Hepatocyte (in vitro differentiated cells): ENCODE measurements around the gene ZHX3. TPM values are rescaled to one million over a fixed set of nuclear protein-coding genes. Genes with fewer than 3 reads are reported as not detected.

Experiments used
- DNase-seq: peaks from one replicate; pipeline ENCODE4 v3.0.0-alpha.2; 2016; ENCODE audit warnings: low spot score
- H2AFZ ChIP-seq: fragments of 200-600 bp; sonication (generic); 2 replicates; pipeline ENCODE4 v1.6.0; 2016; ENCODE audit warnings: antibody characterized with exemption, mild to moderate bottlenecking
- H3K27ac ChIP-seq: fragments of 200-600 bp; sonication (generic); 2 replicates; pipeline ENCODE4 v1.5.1; 2016; ENCODE audit warnings: mild to moderate bottlenecking
- H3K27me3 ChIP-seq: fragments of 200-600 bp; sonication (generic); 2 replicates; pipeline ENCODE4 v1.6.1; 2016
- H3K36me3 ChIP-seq: fragments of 200-600 bp; sonication (generic); replicated peaks from 2 replicates; pipeline ENCODE4 v1.5.1; 2016; ENCODE audit warnings: low read depth; ENCODE audit not compliant: insufficient read depth
- H3K4me1 ChIP-seq: fragments of 200-600 bp; sonication (generic); 2 replicates; pipeline ENCODE4 v1.5.1; 2016; ENCODE audit warnings: mild to moderate bottlenecking, moderate library complexity; ENCODE audit not compliant: insufficient read depth
- H3K4me2 ChIP-seq: fragments of 200-600 bp; sonication (generic); 2 replicates; pipeline ENCODE4 v1.6.0; 2016
- H3K4me3 ChIP-seq: fragments of 200-600 bp; sonication (generic); 2 replicates; pipeline ENCODE4 v1.5.1; 2016; ENCODE audit warnings: mild to moderate bottlenecking
- H3K79me2 ChIP-seq: fragments of 200-600 bp; sonication (generic); 2 replicates; pipeline ENCODE4 v1.6.0; 2017; ENCODE audit warnings: mild to moderate bottlenecking
- H3K9me2 ChIP-seq: fragments of 200-600 bp; sonication (generic); replicated peaks from 2 replicates; pipeline ENCODE4 v1.6.0; 2017; ENCODE audit warnings: mild to moderate bottlenecking; ENCODE audit not compliant: insufficient read depth
- H3K9me3 ChIP-seq: fragments of 200-600 bp; sonication (generic); 2 replicates; pipeline ENCODE4 v1.5.1; 2016; ENCODE audit warnings: low read depth, mild to moderate bottlenecking
- H4K20me1 ChIP-seq: fragments of 200-600 bp; sonication (generic); 2 replicates; pipeline ENCODE4 v1.6.0; 2016; ENCODE audit warnings: mild to moderate bottlenecking; ENCODE audit not compliant: insufficient read depth, poor library complexity, severe bottlenecking
- CTCF ChIP-seq: fragments of 200-600 bp; sonication (generic); IDR thresholded peaks from 2 replicates; pipeline ENCODE4 v1.5.1; 2016; ENCODE audit warnings: antibody characterized with exemption, mild to moderate bottlenecking; ENCODE audit not compliant: poor library complexity
- EZH2 ChIP-seq: fragments of 200-600 bp; sonication (generic); IDR thresholded peaks from 2 replicates; pipeline ENCODE4 v1.6.1; 2016; ENCODE audit warnings: antibody characterized with exemption, mild to moderate bottlenecking, borderline replicate concordance
- EZH2phosphoT487 ChIP-seq: fragments of 200-600 bp; sonication (generic); IDR thresholded peaks from one replicate; pipeline ENCODE4 v1.6.1; 2018; ENCODE audit warnings: antibody characterized with exemption, mild to moderate bottlenecking, low read depth, moderate library complexity; ENCODE audit not compliant: unreplicated experiment, severe bottlenecking
- WGBS: methylation state at CpG from one replicate; pipeline ENCODE4 v1.1.6; 2016; ENCODE audit warnings: low lambda C conversion rate; ENCODE audit errors: missing lambda C conversion rate; 5-methylcytosine and 5-hydroxymethylcytosine counted together
- polyA plus RNA-seq: library from polyadenylated mRNA; unstranded; fragments of >200 nt; fragmentation: Nextera tagmentation; extraction: Ambion mirVana; gene quantifications from 2 replicates; pipeline ENCODE4 v1.2.1, GENCODE V29; 2016
- total RNA-seq: library from RNA; depleted of rRNA; stranded (reverse); fragments of >200 nt; gene quantifications from 2 replicates; pipeline ENCODE4 v1.2.3, GENCODE V29; 2014

ZHX3 gene
- total and polyA plus RNA-seq, 2 experiments from 2014 or later: 15.0 to 19.7 TPM

GRCh38 chr20:41364236-41364855, 46.8 kb upstream of the ZHX3 start:
- Histone ChIP-seq H3K4me3 (no peak overlapping the region), H3K27ac (no peak overlapping the region), H4K20me1 (peaks cover 3% of the 10 kb centered on the region), H3K36me3 (no peaks in the 10 kb centered on the region), H3K9me2 (no peaks in the 10 kb centered on the region), H2AFZ (no peak overlapping the region), H3K79me2 (no peaks in the 10 kb centered on the region), H3K9me3 (no peaks in the 10 kb centered on the region), H3K4me2 (no peak overlapping the region), H3K27me3 (peaks cover 42% of the 10 kb centered on the region), H3K4me1 (no peaks in the 10 kb centered on the region)
- no peak for TF ChIP-seq CTCF
- 93% methylated on average over 13 of the region's 13 CpGs for WGBS
- no peak for DNase-seq

GRCh38 chr20:41363601-41364000, 46.1 kb upstream of the ZHX3 start:
- Histone ChIP-seq H3K9me3 (no peaks in the 10 kb centered on the region), H4K20me1 (peaks cover 3% of the 10 kb centered on the region), H2AFZ (no peak overlapping the region), H3K27ac (no peak overlapping the region), H3K4me3 (no peak overlapping the region), H3K36me3 (no peaks in the 10 kb centered on the region), H3K27me3 (peaks cover 42% of the 10 kb centered on the region), H3K9me2 (no peaks in the 10 kb centered on the region), H3K4me2 (no peak overlapping the region), H3K4me1 (no peaks in the 10 kb centered on the region), H3K79me2 (no peaks in the 10 kb centered on the region)
- TF ChIP-seq CTCF (no peak), EZH2 (no peak), EZH2phosphoT487 (no peak)
- WGBS: 90% methylated on average over 7 of the region's 7 CpGs
- DNase-seq: no peak

DNA sequence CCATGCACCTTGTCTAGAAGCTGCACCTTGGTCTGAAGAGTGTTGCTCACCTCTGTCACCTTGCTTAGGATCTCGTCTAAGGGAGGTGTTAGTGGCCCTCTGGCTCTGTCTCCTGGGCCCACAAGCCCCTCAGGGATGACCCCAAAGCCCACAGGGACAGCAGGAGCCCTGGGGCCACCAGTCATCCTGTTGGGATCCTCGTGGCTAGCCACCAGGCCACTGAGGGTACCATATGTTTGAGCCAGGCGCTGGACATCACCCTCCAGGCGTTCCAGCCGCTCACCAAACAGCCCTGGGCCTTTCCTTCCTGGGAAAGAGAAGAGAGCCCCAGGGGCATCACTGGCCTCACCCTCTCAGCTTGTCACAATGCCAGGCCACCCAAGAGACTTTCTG, 45.2 kb upstream of the ZHX3 start:
- Histone ChIP-seq H3K27ac (no peak overlapping the region), H4K20me1 (peaks cover 3% of the 10 kb centered on the region), H3K9me3 (no peaks in the 10 kb centered on the region), H3K9me2 (no peaks in the 10 kb centered on the region), H3K27me3 (peaks cover 37% of the 10 kb centered on the region), H2AFZ (no peak overlapping the region), H3K79me2 (no peaks in the 10 kb centered on the region), H3K36me3 (no peaks in the 10 kb centered on the region), H3K4me2 (no peak overlapping the region), H3K4me1 (no peaks in the 10 kb centered on the region), H3K4me3 (no peak overlapping the region)
- 93% methylated on average over 5 of the region's 5 CpGs for WGBS
- no peak for TF ChIP-seq CTCF
- no peak for TF ChIP-seq EZH2phosphoT487
- TF ChIP-seq EZH2: no peak
- DNase-seq: no peak
